ENCODE measurements around the gene FXYD6. TPM values are rescaled to one million over a fixed set of nuclear protein-coding genes. Genes with fewer than 3 reads are reported as not detected.

Gene FXYD6
- total and polyA plus RNA-seq, 4 donors: 4.7 to 22.5 (median 12.3) TPM

GRCh38 chr11:117892651-117893050 lies 16.2 kb upstream of the FXYD6 start (continued):
- no peak for TF ChIP-seq ZBTB33 (IDR thresholded peaks at IDR 0.05)

- H3K27me3 ChIP-seq (ENCODE audit: control insufficient read depth in 4 of 4, insufficient read depth in 4 of 4, low read length in 3 of 4): peaks cover 0 to 3% (median under 1%) of the 10 kb centered on the region in 4 donors
- H3K4me3 ChIP-seq (ENCODE audit: low read depth in 1 of 3, low read length in 3 of 3): no peak overlapping the region
- no peak for TF ChIP-seq FOXA1 (IDR thresholded peaks at IDR 0.05)
- TF ChIP-seq HNF4A (conservative IDR thresholded peaks at IDR 0.05): no peak
- no peak for TF ChIP-seq MAX (IDR thresholded peaks at IDR 0.05)
- no peak for TF ChIP-seq NR2F2 (IDR thresholded peaks at IDR 0.05)
- no peak for TF ChIP-seq SP1 (IDR thresholded peaks at IDR 0.05)
- TF ChIP-seq TAF1 (conservative IDR thresholded peaks at IDR 0.05): no peak
- no peak for TF ChIP-seq FOXA2 (IDR thresholded peaks at IDR 0.05)
- TF ChIP-seq JUND (IDR thresholded peaks at IDR 0.05): no peak
- no peak for TF ChIP-seq YY1 (IDR thresholded peaks at IDR 0.05)
- no peak for TF ChIP-seq ZBTB33 (IDR thresholded peaks at IDR 0.05)
- no peak for TF ChIP-seq GABPA (IDR thresholded peaks at IDR 0.05 in 1 of 2, conservative IDR thresholded peaks at IDR 0.05 in 1 of 2)
- no peak for TF ChIP-seq CTCF (IDR thresholded peaks at IDR 0.05; ENCODE audit: low read depth, low read length, missing input control)
- TF ChIP-seq RXRA (IDR thresholded peaks at IDR 0.05): no peak
- no peak for TF ChIP-seq REST (IDR thresholded peaks at IDR 0.05)
- TF ChIP-seq HNF4G (IDR thresholded peaks at IDR 0.05): no peak
- no peak for TF ChIP-seq RAD21 (IDR thresholded peaks at IDR 0.05)
- no peak for TF ChIP-seq ATF3 (IDR thresholded peaks at IDR 0.05)
- no peak overlapping the region for H3K27ac ChIP-seq (ENCODE audit: low read depth in 1 of 2, low read length in 2 of 2)
- H3K4me1 ChIP-seq (ENCODE audit: control insufficient read depth in 4 of 4, insufficient read depth in 4 of 4, low read length in 3 of 4): no peaks in the 10 kb centered on the region
- H3K9ac ChIP-seq (ENCODE audit: low read depth in 1 of 2, low read length in 2 of 2): no peak overlapping the region
- no peaks in the 10 kb centered on the region for H3K36me3 ChIP-seq (ENCODE audit: control insufficient read depth in 4 of 4, insufficient read depth in 3 of 4, low read depth in 1 of 4, low read length in 3 of 4)
- WGBS: 82% methylated on average over 2 of the region's 2 CpGs
- no peaks in the 10 kb centered on the region for H3K9me3 ChIP-seq (ENCODE audit: control insufficient read depth in 4 of 4, low read length in 3 of 4)
- DNase-seq (ENCODE audit: low spot score): no peak
Measured at GRCh38 chr11:117891362-117891761, 14.9 kb upstream of the FXYD6 start.
